ENCODE data around the gene BACH2. TPM values are rescaled to one million over a fixed set of nuclear protein-coding genes. Genes with fewer than 3 reads are reported as not detected.

The BACH2 gene
- total RNA-seq, 1 experiment from 2014 or later, result 3.3 TPM

DNA sequence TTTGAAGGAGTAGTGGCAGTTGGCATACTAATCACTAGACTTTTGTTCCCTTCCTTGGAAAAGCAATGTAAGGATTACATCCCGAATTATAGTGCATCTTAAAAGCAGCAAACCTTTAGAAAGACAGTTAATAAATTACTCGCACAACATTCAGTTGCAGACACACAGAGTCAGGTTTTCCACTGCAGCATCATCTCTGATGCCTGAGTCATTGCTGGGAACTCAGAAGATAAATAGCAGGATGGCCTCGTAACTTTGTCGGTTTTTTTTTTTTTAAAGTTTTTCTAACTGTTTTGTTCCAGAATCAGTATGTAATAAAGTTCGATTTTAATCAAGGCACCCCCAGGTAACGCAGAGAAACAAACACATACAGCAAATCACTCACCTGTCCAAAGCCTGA lies 368.0 kb downstream of the BACH2 start:
- no peak overlapping the region for H3K9ac ChIP-seq (ENCODE audit: low read length)
- no peak overlapping the region for H2AFZ ChIP-seq (ENCODE audit: low read depth, low read length, poor library complexity, severe bottlenecking)
- H3K36me3 ChIP-seq (ENCODE audit: control insufficient read depth in 1 of 2, insufficient read depth in 2 of 2, low read length in 2 of 2), result no peaks in the 10 kb centered on the region
- H3K27me3 ChIP-seq (ENCODE audit: insufficient read depth, low read length), result no peaks in the 10 kb centered on the region
- no peaks in the 10 kb centered on the region for H3K9me3 ChIP-seq (ENCODE audit: control insufficient read depth in 1 of 2, insufficient read depth in 1 of 2, low read depth in 1 of 2, low read length in 2 of 2)
- BruUV-seq (replicated peaks), result no TSS peak
- DNase-seq (ENCODE audit: low read depth, low spot score), result no peak
- no peak overlapping the region for H3K4me3 ChIP-seq (replicated peaks in 1 of 2; ENCODE audit: low read depth in 1 of 2, low read length in 2 of 2)
- H3K27ac ChIP-seq (ENCODE audit: low read depth, low read length), result no peak overlapping the region
- no peaks in the 10 kb centered on the region for H4K20me1 ChIP-seq (ENCODE audit: insufficient read depth)
- ChIA-PET POLR2A (no interaction called here), RAD21 (ENCODE audit: low non-redundant PET in 1 of 2, low total read pairs in 2 of 2, uncharacterized antibody in 2 of 2, unreplicated experiment in 2 of 2) (no interaction called here), CTCF (no interaction called here)
- H3K79me2 ChIP-seq (ENCODE audit: insufficient read depth, low read length), result no peaks in the 10 kb centered on the region
- H3K9me2 ChIP-seq (ENCODE audit: insufficient read depth), result no peaks in the 10 kb centered on the region
- TF ChIP-seq RAD21 (IDR thresholded peaks at IDR 0.05; ENCODE audit: low read depth) (no peak), JUND (IDR thresholded peaks at IDR 0.05) (no peak), CBX3 (IDR thresholded peaks at IDR 0.05; ENCODE audit: low read depth) (no peak), POLR2A (IDR thresholded peaks at IDR 0.05; ENCODE audit: borderline replicate concordance, extremely low read depth, insufficient read depth, insufficient read length) (no peak), TCF7L2 (IDR thresholded peaks at IDR 0.05; ENCODE audit: borderline replicate concordance, extremely low read depth, insufficient read depth, insufficient read length) (no peak), ELF1 (IDR thresholded peaks at IDR 0.05; ENCODE audit: borderline replicate concordance, low read depth) (no peak), ZNF274 (IDR thresholded peaks at IDR 0.05; ENCODE audit: low read depth, low read length) (no peak), YY1 (IDR thresholded peaks at IDR 0.05; ENCODE audit: extremely low read depth, insufficient replicate concordance, low read depth, low read length) (no peak), ZFX (IDR thresholded peaks at IDR 0.05) (no peak), CEBPB (IDR thresholded peaks at IDR 0.05; ENCODE audit: low read depth) (no peak), SRF (IDR thresholded peaks at IDR 0.05; ENCODE audit: low read depth) (no peak), EGR1 (IDR thresholded peaks at IDR 0.05; ENCODE audit: low read depth) (no peak), SP1 (IDR thresholded peaks at IDR 0.05; ENCODE audit: low read depth) (no peak), FOSL1 (IDR thresholded peaks at IDR 0.05; ENCODE audit: low read depth) (no peak), POLR2AphosphoS5 (IDR thresholded peaks at IDR 0.05; ENCODE audit: low read depth, low read length) (no peak)
- TF ChIP-seq, protein P1, sequence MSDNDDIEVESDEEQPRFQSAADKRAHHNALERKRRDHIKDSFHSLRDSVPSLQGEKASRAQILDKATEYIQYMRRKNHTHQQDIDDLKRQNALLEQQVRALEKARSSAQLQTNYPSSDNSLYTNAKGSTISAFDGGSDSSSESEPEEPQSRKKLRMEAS (IDR thresholded peaks at IDR 0.05), result no peak
- TF ChIP-seq, protein P2, sequence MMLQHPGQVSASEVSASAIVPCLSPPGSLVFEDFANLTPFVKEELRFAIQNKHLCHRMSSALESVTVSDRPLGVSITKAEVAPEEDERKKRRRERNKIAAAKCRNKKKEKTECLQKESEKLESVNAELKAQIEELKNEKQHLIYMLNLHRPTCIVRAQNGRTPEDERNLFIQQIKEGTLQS (IDR thresholded peaks at IDR 0.05), result no peak
- TF ChIP-seq, protein P3, sequence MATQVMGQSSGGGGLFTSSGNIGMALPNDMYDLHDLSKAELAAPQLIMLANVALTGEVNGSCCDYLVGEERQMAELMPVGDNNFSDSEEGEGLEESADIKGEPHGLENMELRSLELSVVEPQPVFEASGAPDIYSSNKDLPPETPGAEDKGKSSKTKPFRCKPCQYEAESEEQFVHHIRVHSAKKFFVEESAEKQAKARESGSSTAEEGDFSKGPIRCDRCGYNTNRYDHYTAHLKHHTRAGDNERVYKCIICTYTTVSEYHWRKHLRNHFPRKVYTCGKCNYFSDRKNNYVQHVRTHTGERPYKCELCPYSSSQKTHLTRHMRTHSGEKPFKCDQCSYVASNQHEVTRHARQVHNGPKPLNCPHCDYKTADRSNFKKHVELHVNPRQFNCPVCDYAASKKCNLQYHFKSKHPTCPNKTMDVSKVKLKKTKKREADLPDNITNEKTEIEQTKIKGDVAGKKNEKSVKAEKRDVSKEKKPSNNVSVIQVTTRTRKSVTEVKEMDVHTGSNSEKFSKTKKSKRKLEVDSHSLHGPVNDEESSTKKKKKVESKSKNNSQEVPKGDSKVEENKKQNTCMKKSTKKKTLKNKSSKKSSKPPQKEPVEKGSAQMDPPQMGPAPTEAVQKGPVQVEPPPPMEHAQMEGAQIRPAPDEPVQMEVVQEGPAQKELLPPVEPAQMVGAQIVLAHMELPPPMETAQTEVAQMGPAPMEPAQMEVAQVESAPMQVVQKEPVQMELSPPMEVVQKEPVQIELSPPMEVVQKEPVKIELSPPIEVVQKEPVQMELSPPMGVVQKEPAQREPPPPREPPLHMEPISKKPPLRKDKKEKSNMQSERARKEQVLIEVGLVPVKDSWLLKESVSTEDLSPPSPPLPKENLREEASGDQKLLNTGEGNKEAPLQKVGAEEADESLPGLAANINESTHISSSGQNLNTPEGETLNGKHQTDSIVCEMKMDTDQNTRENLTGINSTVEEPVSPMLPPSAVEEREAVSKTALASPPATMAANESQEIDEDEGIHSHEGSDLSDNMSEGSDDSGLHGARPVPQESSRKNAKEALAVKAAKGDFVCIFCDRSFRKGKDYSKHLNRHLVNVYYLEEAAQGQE (IDR thresholded peaks at IDR 0.05; ENCODE audit: low read depth), result no peak
- TF ChIP-seq, protein P4, sequence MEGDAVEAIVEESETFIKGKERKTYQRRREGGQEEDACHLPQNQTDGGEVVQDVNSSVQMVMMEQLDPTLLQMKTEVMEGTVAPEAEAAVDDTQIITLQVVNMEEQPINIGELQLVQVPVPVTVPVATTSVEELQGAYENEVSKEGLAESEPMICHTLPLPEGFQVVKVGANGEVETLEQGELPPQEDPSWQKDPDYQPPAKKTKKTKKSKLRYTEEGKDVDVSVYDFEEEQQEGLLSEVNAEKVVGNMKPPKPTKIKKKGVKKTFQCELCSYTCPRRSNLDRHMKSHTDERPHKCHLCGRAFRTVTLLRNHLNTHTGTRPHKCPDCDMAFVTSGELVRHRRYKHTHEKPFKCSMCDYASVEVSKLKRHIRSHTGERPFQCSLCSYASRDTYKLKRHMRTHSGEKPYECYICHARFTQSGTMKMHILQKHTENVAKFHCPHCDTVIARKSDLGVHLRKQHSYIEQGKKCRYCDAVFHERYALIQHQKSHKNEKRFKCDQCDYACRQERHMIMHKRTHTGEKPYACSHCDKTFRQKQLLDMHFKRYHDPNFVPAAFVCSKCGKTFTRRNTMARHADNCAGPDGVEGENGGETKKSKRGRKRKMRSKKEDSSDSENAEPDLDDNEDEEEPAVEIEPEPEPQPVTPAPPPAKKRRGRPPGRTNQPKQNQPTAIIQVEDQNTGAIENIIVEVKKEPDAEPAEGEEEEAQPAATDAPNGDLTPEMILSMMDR (IDR thresholded peaks at IDR 0.05 in 2 of 3, conservative IDR thresholded peaks at IDR 0.05 in 1 of 3; ENCODE audit: borderline replicate concordance in 1 of 3, insufficient read depth in 1 of 3, low read depth in 2 of 3, low read length in 2 of 3), result no peak
- TF ChIP-seq, protein P5, sequence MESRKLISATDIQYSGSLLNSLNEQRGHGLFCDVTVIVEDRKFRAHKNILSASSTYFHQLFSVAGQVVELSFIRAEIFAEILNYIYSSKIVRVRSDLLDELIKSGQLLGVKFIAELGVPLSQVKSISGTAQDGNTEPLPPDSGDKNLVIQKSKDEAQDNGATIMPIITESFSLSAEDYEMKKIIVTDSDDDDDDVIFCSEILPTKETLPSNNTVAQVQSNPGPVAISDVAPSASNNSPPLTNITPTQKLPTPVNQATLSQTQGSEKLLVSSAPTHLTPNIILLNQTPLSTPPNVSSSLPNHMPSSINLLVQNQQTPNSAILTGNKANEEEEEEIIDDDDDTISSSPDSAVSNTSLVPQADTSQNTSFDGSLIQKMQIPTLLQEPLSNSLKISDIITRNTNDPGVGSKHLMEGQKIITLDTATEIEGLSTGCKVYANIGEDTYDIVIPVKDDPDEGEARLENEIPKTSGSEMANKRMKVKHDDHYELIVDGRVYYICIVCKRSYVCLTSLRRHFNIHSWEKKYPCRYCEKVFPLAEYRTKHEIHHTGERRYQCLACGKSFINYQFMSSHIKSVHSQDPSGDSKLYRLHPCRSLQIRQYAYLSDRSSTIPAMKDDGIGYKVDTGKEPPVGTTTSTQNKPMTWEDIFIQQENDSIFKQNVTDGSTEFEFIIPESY (IDR thresholded peaks at IDR 0.05; ENCODE audit: extremely low read depth, insufficient replicate concordance, low read length), result no peak
- H3K4me1 ChIP-seq (ENCODE audit: control insufficient read depth in 1 of 2, insufficient read depth in 2 of 2, low read length in 2 of 2), result no peaks in the 10 kb centered on the region
- no peak overlapping the region for H3K4me2 ChIP-seq (ENCODE audit: low read length)
- no peak for ATAC-seq
- intact Hi-C loops (cut with micrococcal nuclease), result no loop called here

All from HCT116 (cell line).